Mucosa of rectum (tissue), 2 donors: ENCODE data around the gene SYT7.
"Not testable (repeated sequence)": the region's sequence is repeated elsewhere in the genome, so short reads cannot be mapped to it uniquely, and the experiment has no call there.

ENCODE experiments used
- H3K27ac ChIP-seq, 2 donors: one replicate each; pipeline ENCODE4 v1.7.0; 2013; ENCODE audit warnings: inconsistent platforms in 2 of 2, low read depth in 2 of 2, low read length in 2 of 2
- H3K27me3 ChIP-seq, 2 donors: one replicate each; pipeline ENCODE4 v1.7.0; 2013; ENCODE audit warnings: low read length in 2 of 2; ENCODE audit not compliant: control insufficient read depth in 2 of 2, insufficient read depth in 2 of 2
- H3K36me3 ChIP-seq, 2 donors: one replicate each; pipeline ENCODE4 v1.7.0; 2013; ENCODE audit warnings: low read length in 2 of 2; ENCODE audit not compliant: control insufficient read depth in 2 of 2, insufficient read depth in 2 of 2
- H3K4me1 ChIP-seq, 2 donors: one replicate each; pipeline ENCODE4 v1.7.0; 2013; ENCODE audit warnings: low read length in 2 of 2, mild to moderate bottlenecking in 1 of 2; ENCODE audit not compliant: control insufficient read depth in 2 of 2, insufficient read depth in 2 of 2
- H3K4me3 ChIP-seq, 2 donors: one replicate each; pipeline ENCODE4 v1.7.0; 2013; ENCODE audit warnings: low read length in 2 of 2
- H3K9ac ChIP-seq, 2 donors: one replicate each; pipeline ENCODE4 v1.7.0; 2013; ENCODE audit warnings: low read length in 2 of 2, low read depth in 1 of 2, mild to moderate bottlenecking in 1 of 2
- H3K9me3 ChIP-seq, 2 donors: one replicate each; pipeline ENCODE4 v1.7.0; 2013; ENCODE audit warnings: low read length in 2 of 2; ENCODE audit not compliant: control insufficient read depth in 2 of 2
- donor health status: healthy.
- donor health status: Normal muscosa, but diverticular disease.

The SYT7 gene

GRCh38 chr11:61481806-61482205, 99.1 kb downstream of the SYT7 start:
- Histone ChIP-seq H3K27ac (no peak overlapping the region), H3K27me3 (no peaks in the 10 kb centered on the region), H3K4me3 (no peak overlapping the region), H3K36me3 (no peaks in the 10 kb centered on the region), H3K4me1 (peaks cover 0 to 13% of the 10 kb centered on the region in 2 donors), H3K9me3 (no peaks in the 10 kb centered on the region), H3K9ac (no peak overlapping the region)

DNA sequence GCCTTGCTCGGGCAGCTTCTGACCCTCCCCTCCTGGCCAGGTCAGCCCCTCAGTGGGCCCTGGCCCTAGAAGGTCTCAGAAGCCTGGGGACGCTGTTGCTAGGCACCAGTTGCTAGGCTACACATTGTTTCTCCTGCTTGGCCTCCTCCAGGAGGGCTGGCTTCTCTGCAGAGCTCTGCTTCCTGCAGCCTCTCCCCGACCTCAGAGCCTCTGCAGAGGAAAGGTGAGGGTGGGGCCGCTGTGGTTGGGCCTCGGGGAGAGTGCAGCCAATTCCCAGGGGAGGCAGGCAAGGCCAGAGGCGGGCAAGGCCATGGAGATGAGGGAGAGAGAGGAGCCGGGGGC, 99.9 kb downstream of the SYT7 start:
- Histone ChIP-seq H3K4me3 (no peak overlapping the region), H3K9me3 (no peaks in the 10 kb centered on the region), H3K36me3 (no peaks in the 10 kb centered on the region), H3K27ac (no peak overlapping the region), H3K9ac (no peak overlapping the region), H3K4me1 (peaks cover 0 to 13% of the 10 kb centered on the region in 2 donors), H3K27me3 (no peaks in the 10 kb centered on the region)

DNA sequence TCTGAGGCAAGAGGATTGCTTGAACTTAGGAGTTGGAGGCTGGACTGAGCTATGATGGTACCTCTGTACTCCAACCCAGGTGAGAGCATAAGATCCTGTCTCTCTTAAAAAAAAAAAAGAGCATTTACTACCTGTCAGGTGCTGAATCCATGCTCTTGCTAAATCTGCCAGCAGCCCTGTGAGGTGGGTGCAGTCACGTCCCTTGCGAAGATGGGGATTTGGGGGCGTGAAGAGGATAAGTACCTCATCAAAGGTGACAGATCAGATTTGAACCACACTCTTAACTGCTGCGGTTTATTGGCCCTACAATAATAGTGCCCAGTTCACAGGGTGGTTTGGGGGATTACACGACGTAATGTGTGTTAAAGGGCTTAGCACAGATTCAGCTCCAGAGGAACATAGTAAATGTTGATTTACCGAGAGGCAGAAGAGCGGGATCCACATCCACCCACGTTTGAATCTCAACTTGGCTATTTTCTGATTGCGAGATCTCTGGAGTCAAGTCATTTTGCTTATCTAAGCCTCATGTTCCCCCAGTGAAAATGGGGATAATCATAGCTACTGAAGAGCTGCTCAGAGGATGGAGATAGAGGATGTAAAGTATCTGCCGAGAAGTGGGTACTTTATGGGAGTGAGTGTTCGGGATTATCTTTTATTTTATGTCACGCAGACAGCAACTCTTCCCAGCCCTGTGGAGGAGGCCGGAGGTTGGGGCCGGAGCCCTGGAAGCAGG, 100.4 kb downstream of the SYT7 start:
- H3K9me3 ChIP-seq = no peaks in the 10 kb centered on the region
- H3K36me3 ChIP-seq = no peaks in the 10 kb centered on the region
- no peak overlapping the region for H3K27ac ChIP-seq
- no peak overlapping the region for H3K4me3 ChIP-seq
- H3K9ac ChIP-seq = no peak overlapping the region
- H3K4me1 ChIP-seq = peaks cover 0 to 13% of the 10 kb centered on the region in 2 donors
- H3K27me3 ChIP-seq = no peaks in the 10 kb centered on the region

GRCh38 chr11:61479360-61480058, 101.4 kb downstream of the SYT7 start:
- H3K9me3 ChIP-seq, H3K27ac ChIP-seq, H3K27me3 ChIP-seq, H3K36me3 ChIP-seq, H3K9ac ChIP-seq, H3K4me3 ChIP-seq: not testable (repeated sequence)
- H3K4me1 ChIP-seq = peaks cover 0 to 13% of the 10 kb centered on the region in 2 donors

GRCh38 chr11:61477727-61478148, 103.1 kb downstream of the SYT7 start:
- H3K4me1 ChIP-seq = peaks cover 0 to 13% of the 10 kb centered on the region in 2 donors
- H3K27ac ChIP-seq = no peak overlapping the region
- H3K9ac ChIP-seq = no peak overlapping the region
- H3K4me3 ChIP-seq = no peak overlapping the region
- H3K9me3 ChIP-seq = no peaks in the 10 kb centered on the region
- no peaks in the 10 kb centered on the region for H3K27me3 ChIP-seq
- H3K36me3 ChIP-seq = no peaks in the 10 kb centered on the region

DNA sequence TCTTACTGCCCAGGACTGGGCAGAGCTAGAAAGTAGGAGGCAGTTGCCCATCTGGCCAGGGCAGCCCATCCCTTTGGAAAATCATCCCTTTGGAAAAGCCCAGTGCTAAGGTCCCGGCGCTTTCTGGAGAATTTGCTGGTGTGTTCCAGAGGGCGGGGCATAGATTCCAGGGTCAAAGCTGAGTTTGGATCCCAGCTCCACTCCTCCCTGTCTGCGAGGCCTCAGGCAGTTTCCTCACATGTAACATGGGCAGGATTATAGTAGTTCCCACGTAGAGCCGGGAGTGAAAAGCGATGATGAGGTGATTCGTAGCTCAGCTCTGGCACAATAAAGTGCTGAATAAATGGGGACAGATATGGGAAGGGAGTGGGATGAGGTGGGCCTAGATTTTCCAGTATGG, 103.8 kb downstream of the SYT7 start:
- Histone ChIP-seq H3K9ac (no peak overlapping the region), H3K9me3 (no peaks in the 10 kb centered on the region), H3K27me3 (no peaks in the 10 kb centered on the region), H3K27ac (no peak overlapping the region), H3K4me3 (no peak overlapping the region), H3K4me1 (peaks cover 0 to 13% of the 10 kb centered on the region in 2 donors), H3K36me3 (no peaks in the 10 kb centered on the region)

GRCh38 chr11:61476371-61476770, 104.5 kb downstream of the SYT7 start:
- no peaks in the 10 kb centered on the region for H3K36me3 ChIP-seq
- H3K9ac ChIP-seq = no peak overlapping the region
- no peaks in the 10 kb centered on the region for H3K27me3 ChIP-seq
- H3K4me3 ChIP-seq = no peak overlapping the region
- no peaks in the 10 kb centered on the region for H3K9me3 ChIP-seq
- peaks cover 0 to 13% of the 10 kb centered on the region in 2 donors for H3K4me1 ChIP-seq
- H3K27ac ChIP-seq = no peak overlapping the region

- peaks cover 0 to 3% of the 10 kb centered on the region in 2 donors for H3K36me3 ChIP-seq
- H3K9ac ChIP-seq = no peak overlapping the region
- H3K9me3 ChIP-seq = no peaks in the 10 kb centered on the region
- H3K27me3 ChIP-seq = no peaks in the 10 kb centered on the region
- no peak overlapping the region for H3K4me3 ChIP-seq
- peaks cover 0 to 7% of the 10 kb centered on the region in 2 donors for H3K4me1 ChIP-seq
- no peak overlapping the region for H3K27ac ChIP-seq
Observed at GRCh38 chr11:61475433-61475832, 105.4 kb downstream of the SYT7 start.

DNA sequence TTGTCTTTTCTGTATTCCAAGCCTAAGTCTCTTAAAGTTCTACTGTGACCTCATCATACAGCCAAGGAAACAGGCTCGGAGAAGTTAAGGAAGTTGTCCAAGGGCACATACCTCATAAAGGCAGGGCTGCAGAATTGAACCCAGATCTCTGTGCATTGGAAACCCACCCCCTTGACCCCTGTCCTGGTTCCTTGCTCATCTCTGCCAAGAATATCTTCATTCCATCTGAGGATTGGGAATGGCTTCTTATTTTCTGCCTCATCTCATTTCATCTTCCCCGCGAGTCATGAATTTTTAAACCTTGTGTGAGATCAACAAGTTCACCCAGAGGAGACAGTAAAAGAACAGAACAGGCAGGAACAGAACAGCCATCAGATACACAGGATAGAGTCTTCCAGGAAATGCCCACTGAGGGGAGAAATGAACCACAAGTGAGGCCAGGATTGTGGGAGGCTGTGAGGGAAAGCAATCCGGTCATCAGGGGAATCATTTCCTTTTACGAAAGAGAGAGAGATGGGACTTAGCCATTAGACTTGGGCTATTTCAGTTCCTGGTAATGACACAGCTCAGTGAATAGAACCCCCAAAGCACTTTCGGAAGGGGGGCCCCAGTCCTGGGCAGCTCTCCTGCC, 106.7 kb downstream of the SYT7 start:
- H3K36me3 ChIP-seq = peaks cover 0 to 5% of the 10 kb centered on the region in 2 donors
- no peak overlapping the region for H3K27ac ChIP-seq
- peaks cover 0 to 7% of the 10 kb centered on the region in 2 donors for H3K4me1 ChIP-seq
- no peaks in the 10 kb centered on the region for H3K27me3 ChIP-seq
- H3K9me3 ChIP-seq = no peaks in the 10 kb centered on the region
- H3K4me3 ChIP-seq = no peak overlapping the region
- no peak overlapping the region for H3K9ac ChIP-seq

GRCh38 chr11:61473370-61474012, 107.4 kb downstream of the SYT7 start:
- Histone ChIP-seq H3K27ac (no peak overlapping the region), H3K36me3 (peaks cover 0 to 9% of the 10 kb centered on the region in 2 donors), H3K9ac (no peak overlapping the region), H3K4me3 (no peak overlapping the region), H3K4me1 (peaks cover 0 to 7% of the 10 kb centered on the region in 2 donors), H3K27me3 (no peaks in the 10 kb centered on the region), H3K9me3 (no peaks in the 10 kb centered on the region)
